GM18870 (cell line): ENCODE data around the gene MEIS2.

ENCODE experiments used
- ATAC-seq: cut with Tn5 transposase; IDR thresholded peaks from one replicate; pipeline ENCODE4 v1.9.1; 2021; ENCODE audit warnings: moderate library complexity; ENCODE audit not compliant: unreplicated experiment

Gene MEIS2

DNA sequence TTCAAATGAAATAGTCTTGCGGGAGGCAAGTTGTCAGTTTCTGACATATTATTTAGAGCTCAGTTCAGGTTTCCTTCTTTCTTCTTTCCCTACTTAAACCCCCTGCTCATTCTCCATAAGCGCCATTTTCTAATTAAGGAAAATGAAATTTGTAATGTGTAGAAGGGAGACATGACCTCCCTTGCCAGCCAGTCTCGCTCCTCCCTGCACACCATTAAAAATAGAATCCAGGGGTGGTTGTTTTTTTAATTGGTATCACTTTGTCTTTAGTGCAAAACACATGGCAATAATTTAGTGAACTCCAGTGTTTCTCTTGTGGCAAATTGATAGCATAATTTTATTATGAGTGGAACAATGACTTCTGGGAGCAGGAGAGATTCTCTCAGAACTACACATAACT is 160.1 kb downstream of the MEIS2 start:
- no peak for ATAC-seq

DNA sequence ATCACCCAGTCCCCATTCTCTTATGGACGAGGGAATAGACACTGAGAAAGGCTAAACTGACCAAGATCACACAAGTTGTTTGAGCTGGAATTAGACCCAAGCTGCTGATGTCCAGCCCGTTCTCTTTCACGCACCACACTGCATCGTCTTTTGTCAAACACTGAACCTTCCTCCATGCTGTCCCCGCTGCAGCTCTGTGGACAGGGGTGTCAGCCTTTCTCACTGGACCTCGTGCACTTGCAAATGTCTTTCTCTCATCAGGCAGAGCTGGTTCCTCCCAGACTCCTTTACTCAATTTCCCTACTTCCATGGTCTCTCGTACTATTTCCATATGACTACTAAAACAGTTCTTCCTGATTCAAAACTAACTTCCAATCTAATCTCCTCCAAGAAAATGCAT is 161.6 kb downstream of the MEIS2 start:
- no peak for ATAC-seq

DNA sequence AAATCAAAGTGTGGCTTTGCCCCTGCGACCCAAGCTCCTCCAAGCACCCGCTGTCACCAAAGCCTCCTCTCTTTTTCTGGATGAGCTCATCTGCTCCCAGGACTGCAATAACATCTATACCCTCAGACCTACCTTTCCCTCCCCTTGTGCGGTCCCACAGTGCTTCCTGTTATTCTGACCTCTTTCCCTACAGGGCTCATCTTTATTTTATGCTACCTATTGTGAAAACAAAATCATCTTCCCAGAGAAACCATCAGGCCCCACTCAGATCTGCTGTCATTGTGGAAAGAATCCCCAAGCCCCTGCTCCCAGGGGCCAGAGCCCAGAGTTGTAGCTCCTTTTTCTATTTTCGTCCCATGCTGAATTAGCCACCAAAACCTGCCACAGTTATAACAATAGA is 162.2 kb downstream of the MEIS2 start:
- ATAC-seq: no peak

DNA sequence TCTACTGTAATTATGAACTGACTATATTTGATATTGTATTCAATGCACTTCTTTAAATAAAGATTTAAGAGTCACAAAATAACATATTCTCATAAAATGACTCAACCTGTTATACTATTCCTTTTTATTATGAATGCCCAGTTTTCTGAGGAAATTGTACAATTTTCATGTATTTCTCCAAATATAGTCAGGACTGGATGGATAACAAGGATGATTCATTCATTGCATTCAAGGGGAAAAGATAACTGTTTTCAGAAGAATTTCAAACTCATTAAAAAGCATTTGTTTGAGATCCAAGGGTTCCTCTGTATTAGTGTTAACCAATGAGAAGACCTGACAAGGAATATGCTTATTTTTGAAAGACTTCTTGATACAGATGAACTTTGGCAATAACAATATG is 163.7 kb downstream of the MEIS2 start:
- no peak for ATAC-seq

DNA sequence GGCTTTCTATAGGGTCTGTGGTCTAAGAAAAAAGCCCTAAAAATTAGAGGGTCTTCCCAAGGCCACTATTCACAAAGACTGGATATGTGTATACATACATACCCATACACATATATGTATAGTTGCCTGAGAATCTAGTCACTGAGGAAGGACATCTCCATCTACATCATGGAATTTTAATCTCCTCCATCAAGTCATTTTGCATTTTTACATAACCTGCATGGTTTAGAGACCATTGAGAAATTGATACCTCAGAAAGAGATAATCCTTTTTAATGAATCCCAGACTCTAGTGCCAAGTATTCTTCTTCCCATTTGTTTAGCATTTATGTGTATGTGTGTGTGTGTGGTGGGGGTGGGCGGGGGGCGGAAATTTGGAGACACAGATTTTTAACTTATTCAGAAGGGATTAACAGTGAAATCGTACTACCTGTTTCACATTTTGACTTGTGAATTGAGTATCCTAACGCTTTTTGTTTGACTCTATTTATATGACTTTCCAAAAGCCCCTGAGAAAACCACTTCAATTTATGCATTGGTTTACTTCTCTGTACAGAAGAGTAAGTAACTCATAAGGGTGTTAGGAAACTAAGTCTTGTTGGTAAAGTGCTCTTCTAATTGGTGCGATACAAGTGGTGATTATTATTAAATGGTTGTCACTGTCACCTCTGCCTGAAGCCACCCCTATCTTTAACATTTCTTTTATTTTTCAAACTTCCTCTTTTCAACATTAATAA is 166.9 kb downstream of the MEIS2 start:
- ATAC-seq: no peak

DNA sequence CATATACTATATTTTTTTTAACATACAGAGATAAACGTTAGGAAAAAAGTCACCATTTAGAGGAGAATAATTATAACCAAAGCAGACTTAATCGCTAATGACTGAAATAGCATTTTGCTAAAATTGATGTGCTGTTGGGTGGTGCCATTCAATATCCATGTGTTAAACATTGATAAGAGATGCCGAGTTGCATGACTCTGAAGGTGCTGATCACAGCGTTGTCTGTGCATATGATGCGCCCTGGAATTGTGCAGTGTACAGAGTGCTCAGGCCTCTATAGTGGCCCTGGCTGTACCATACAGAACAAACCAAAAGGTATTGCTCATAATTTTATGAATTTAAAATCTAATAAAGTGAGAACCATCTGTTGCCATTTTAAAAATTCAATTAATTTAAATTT is 168.3 kb downstream of the MEIS2 start:
- ATAC-seq: no peak

DNA sequence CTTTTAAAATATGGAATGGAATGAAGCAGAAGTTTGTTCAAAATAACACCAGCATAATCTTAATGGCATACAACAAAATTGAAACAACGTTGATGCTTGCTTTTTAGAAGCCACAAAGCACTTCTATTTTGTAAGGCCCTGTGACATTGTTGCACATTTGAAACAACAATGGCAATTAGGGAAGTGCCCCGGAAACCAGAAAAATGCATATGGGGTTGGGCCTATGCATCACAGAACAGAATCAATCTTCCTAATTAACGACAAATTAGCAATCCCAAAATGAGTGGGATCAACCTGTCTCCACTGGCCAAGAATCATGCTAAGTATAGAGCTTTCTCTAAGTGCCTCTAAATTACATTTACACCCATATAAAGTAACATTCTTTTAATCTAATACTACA is 168.9 kb downstream of the MEIS2 start:
- no peak for ATAC-seq

DNA sequence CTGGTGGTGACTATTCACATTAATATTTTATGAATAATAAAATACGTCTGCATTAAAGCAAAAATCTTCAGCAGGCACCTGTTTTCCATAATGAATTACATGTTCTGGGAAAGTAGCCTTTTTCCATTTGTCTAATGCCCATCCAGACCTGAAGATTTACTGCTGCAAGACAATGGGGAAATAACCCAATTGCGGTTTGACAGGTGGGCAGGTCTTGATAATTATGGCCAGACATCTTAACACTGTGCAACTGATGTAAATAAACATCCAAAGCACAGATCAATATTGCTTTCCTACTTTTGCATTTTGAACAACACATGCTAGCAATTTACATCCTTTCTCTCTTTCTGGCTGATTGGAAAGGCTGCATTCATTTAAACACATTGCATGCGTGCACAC is 173.9 kb downstream of the MEIS2 start:
- ATAC-seq: no peak

DNA sequence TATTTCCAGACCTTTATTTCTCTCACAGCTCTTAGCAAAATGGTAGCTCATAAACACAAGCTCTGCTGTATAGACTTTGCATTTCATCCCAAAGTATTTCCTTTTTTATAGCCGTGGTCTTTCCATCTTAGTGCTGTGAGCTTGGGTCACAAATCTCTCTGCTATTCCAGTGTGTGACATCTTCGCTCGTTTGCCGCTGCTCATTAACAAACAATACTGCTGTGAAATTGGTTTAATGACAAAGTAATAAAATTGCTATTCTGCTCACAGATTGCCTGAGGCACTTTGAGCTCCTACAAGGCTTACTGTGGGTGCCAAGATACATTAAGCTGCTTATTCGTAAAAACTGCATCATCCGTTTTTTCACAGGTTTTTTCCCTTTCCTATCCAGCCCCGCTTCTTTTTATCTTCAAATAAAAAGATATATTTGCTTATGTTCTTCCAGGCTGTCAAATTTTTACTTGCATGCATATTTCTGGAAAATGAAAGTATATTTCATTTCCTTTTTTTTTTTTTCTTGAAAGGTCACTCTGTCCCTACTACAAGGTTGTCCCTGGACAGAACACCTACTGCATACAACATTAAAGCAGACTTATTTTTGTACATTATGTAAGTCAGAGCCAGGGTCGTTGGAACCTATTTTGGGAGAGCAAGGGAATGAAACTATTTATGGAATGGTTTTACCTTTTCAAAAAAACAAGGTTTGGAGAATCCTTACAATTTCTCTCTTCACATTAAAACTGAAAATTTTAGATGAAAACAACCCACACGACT is 174.5 kb downstream of the MEIS2 start:
- no peak for ATAC-seq

DNA sequence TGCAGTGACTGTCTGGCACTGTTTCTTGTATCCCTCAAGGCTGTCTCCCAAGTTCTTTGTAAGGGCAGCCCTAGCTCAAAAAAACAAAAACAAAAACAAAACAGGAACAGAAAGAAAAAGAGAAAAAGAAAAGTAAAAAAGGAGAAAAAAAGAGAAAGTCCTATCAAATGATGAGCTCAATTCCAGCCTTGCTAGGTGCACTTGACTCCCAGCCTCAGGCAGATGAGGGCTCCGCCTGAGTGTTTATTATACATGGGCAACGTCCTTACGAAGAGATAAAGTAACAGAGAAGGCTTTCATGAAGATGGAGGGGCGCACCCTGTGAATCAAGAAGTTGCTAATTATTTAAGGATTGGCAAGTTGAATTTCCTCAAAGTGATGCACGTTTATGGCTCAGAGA is 175.3 kb downstream of the MEIS2 start:
- no peak for ATAC-seq

DNA sequence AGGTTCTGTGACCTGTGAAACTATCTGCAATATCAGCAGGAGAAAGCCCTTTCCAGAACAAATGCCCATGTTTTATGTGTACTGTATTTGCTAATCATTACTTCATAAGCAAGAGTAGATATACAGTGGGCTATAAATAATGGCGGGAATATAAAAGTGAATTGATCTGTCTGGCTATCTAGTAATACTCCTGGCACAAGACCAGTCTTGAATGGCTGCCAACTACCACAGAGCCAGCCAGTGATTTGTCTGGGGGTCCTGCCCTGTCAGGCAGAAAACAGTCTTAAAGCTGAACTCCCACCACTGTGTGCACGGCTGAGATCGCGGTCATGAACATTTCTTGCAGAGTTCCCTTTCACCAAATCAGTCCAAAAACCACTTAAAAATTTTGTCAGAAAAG is 176.3 kb downstream of the MEIS2 start:
- ATAC-seq: no peak

DNA sequence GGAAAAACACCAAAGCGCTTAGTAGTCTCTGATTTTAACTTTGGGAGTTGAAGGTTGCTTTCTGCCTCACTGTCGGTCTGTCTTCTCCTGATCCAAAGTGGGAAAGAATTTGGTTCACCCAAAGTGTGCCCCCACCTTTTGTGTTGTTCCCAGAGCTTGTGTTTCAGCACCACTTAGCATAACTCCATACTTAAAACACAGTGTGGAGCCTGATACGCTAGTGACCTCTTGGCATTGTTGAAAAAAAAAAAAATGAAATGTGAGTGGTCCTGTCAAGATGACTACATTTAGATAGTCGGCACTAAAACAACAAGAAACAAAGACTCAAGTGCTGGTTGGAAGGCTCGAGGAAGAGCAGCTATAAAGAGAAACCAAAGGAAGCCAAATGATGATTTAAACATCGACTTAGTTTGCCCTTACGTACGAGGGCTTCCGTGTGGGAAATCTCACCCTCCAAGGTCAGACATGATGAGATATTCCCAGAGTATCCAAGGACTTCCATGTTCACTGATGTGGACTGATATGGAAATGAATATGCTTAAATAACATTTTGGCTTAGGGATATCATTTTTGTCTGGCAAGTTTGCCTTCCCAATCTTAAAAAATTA is 178.8 kb downstream of the MEIS2 start:
- no peak for ATAC-seq

DNA sequence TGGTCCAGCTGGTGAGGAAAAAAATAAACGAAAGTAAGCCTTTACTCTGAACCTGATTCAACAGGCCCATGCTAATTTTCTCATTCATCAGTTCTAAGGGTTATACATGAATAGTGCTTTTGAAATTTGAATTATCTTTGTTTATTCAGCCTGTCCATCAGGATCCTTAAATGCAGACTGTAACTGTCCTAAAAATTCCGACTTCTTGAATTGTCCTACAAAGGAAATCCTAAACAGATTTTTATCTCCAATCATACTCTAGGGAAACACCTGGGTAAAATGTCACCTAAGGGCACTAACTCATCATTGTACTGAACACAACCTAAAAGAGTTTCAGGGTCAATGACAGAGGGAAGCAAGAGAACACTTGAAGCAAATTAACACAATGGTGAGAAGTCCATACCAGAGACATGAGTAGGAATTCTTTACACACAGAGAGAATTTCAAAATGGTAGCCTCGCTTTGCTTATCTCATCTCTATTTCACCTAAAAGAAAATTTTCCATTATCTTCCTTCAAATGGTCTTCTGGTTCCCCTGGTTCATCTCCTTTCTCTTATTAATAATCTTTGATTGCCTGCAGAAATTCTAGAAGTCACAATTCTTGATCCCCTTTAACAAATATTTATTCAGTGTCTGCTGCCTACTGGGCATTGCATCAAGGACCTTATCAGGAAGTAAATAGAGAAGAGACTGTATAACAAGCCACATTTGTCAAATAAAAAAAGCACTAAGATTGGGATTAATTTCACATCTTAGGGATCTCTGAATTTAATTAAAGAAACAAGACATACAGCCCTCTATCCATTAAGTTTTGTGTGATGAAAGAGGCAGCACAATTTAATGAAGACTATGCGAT is 182.7 kb downstream of the MEIS2 start:
- no peak for ATAC-seq

DNA sequence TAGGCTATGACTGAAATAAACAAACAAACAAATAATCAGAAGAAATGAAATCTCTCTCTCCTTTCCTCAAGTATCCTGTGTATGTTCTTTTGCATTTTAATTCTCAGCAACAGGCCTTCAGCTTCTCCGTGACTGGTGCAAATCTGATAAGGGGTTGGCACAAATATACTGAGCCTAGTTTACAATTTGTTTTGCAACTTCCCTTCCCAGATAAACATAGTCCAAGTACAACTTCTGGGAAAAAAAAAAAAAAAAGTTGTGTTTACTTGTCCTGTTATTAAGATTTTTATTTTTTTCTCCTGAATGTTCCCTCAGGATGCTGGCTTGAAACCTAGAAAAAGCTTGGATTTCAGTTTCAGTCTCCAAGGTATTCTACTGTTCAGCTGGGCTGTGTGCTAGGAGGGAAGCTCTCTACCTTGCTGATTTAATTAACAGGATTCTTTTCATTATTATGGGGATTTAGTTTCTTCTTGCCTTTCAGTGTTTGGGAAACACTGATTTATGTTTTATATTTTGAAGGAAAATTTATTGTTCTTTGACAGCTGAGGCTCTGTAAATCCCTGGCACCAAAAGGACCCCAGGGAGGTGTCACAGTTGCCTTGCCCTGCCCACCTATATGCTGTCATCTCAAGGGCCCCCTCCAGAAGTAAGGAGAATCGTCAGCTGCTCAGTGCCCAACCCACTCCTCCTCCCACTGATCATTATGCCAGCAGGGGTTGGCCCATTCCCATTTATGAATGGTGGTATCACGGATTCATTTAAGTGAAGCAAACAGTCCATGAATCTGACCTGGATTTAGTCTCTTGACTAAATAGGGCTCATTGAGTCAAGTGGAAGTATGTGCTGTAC is 185.2 kb downstream of the MEIS2 start:
- ATAC-seq: no peak

DNA sequence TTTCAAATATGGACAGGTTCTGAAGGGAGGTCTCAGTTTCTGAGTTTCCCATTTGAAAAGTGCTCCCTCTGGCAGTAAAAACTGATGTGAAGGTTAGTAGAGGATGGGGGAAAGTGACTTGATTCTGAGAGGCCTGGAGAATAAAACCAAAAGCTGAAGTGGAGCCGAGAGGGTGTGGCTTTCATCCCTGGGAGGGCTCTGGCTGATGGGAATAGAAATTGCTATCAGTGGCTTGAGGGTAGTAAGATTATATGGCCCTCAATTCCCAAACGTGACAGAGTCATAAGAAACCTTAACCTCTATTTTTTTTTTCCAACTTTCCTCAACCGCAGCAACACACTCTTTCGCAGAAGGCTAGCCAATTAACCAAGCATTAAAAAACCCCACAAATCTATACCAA is 185.9 kb downstream of the MEIS2 start:
- no peak for ATAC-seq

DNA sequence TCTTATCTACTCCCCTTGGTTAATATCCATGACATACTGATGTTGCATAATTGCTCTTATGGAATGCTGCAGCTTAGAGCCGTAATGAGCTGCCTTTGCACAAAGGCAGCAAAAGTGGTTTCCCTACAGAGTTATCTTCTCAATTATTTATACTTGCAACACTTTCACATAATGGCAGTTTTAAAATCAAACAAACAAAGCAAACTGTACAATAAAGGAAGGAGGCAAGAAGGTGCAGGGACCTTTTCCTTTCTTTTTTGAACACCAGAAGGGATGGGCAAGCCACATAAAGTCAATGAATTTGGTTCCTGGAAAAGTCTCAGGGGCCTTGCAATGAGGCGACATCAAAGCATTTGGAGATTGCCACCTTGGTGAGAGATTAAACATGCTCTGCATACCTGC is 188.0 kb downstream of the MEIS2 start:
- ATAC-seq: no peak

DNA sequence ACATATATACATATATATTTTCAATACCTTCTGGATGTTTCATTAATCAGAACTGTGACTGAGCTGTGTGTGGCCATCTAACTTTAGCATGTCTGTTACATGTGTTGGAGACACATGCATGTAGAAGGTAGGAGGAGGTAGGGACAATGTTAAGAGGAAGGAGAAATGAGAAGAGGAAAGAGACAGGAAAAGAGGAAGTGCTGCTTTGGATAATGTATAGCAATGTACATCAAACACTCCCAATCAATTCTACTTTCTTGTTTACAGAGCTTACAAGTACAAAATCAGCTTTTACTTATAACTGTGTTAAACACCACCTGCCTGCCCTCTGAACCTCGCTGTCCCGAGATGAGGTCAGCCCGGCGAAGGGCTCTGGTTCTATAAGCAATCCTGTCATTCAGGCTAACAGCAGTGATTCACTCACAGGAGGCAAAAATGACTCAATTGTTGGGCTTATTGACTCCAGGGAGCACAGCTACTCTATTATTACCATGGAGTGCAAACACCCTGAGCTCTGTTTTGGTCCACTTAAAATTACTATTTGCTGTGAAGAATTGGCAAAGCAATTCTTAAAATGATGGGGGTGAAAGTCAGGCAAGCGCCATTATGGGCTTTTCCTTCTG is 188.9 kb downstream of the MEIS2 start:
- ATAC-seq: no peak

DNA sequence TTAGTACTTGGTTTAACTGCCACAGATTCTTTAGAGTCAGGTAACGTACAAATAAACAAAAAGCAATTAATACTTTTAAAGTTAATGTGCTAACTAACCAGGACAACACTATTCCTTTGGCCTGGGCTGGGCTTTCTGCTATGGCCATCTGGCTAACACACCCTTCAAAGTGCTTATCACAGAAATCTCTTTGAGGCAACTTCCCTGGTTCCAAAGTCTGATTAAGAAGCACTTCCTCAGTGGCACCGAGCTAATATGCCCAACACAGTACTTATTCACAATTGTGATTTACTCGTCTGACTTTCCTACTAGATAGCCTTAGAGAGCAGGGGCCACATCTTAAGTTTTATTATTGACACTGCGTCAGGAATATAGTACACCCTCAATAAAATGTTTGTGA is 191.4 kb downstream of the MEIS2 start:
- ATAC-seq: no peak

DNA sequence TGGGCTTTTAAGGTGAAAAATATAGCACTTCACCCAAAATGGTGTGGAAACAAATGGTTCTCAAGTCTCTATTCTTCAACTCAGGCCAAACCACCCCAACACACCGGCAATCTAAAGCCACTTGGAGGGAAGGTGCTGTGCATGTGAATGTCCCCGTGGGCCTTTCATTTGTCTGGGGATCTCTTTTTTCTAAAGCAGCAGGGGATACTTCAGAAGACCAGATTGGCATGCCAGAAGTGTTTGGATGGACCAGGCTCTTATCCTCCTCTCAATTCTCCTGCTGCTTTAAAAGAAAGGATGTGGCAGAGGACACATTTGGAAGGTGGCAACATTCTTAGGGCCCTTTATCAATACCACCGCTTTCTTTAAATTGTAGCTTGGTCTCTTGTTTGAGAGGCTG is 193.1 kb downstream of the MEIS2 start:
- no peak for ATAC-seq

DNA sequence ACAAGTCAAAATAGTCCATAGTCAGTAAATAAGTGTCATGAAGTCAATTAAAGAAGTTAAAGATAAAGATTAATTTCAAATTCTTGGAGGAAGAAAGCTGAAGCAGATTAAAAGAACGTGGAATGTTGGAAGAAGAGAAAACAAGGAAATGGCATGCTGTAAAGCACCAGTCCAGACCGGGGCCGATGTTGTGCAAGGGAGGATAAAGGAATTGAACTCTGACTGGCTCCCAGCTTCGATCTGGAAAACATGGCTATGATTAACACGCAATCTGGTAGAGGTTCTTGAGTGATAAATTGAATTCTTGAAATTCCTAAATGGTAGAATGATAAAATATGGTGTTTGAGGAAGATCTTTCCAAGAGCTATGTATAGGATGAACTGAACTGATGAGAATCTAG is 194.4 kb downstream of the MEIS2 start:
- ATAC-seq: no peak
